Vagina (tissue), 2 donors: ENCODE results near the gene CCDC201.
"Not testable (repeated sequence)": the region's sequence is repeated elsewhere in the genome, so short reads cannot be mapped to it uniquely, and the experiment has no call there.

ENCODE experiments used
- POLR2A ChIP-seq, 2 donors: fragments of 450-650 bp; IDR thresholded peaks; one replicate each; pipeline ENCODE4 v1.6.1; 2017; ENCODE audit warnings: antibody characterized with exemption in 2 of 2, mild to moderate bottlenecking in 2 of 2, moderate library complexity in 2 of 2
- TF ChIP-seq, protein P1 (sequence below), 3 experiments: fragments of 450-650 bp in 2 of 3; fragments of 200-600 bp in 1 of 3; sonication (generic) in 1 of 3; IDR thresholded peaks; one replicate each; pipeline ENCODE4 v1.5.1; 2017 to 2019; ENCODE audit warnings: antibody characterized with exemption in 3 of 3, mild to moderate bottlenecking in 2 of 3, moderate library complexity in 2 of 3

DNA sequence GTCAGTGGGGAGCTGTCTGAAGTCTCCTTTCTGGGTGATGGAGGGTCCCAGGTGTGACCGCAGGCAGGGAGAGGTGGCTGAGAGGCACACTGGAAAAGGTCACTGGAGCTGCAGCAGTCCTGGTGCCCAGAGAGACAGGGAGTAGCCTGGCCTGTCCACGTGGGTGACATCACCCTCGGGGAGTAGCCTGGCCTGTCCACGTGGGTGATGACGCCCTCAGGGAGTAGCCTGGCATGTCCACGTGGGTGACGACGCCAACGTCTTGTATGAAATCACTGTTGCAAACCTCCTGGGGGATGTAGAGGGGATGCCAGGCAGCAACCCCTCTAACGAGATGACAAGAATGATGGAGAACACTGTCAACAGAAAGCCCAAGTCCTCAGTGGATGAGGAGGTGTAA is 19.9 kb downstream of the CCDC201 start:
- TF ChIP-seq, protein P1, sequence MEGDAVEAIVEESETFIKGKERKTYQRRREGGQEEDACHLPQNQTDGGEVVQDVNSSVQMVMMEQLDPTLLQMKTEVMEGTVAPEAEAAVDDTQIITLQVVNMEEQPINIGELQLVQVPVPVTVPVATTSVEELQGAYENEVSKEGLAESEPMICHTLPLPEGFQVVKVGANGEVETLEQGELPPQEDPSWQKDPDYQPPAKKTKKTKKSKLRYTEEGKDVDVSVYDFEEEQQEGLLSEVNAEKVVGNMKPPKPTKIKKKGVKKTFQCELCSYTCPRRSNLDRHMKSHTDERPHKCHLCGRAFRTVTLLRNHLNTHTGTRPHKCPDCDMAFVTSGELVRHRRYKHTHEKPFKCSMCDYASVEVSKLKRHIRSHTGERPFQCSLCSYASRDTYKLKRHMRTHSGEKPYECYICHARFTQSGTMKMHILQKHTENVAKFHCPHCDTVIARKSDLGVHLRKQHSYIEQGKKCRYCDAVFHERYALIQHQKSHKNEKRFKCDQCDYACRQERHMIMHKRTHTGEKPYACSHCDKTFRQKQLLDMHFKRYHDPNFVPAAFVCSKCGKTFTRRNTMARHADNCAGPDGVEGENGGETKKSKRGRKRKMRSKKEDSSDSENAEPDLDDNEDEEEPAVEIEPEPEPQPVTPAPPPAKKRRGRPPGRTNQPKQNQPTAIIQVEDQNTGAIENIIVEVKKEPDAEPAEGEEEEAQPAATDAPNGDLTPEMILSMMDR (IDR thresholded peaks at IDR 0.05): not testable (repeated sequence)
- TF ChIP-seq POLR2A (IDR thresholded peaks at IDR 0.05): not testable (repeated sequence)
